GM15510 (cell line): ENCODE results near the gene MLH3.

ENCODE experiments used
- POLR2A ChIP-seq: IDR thresholded peaks from 3 replicates; pipeline ENCODE4 v1.6.1; 2011; ENCODE audit warnings: borderline replicate concordance; ENCODE audit not compliant: insufficient read length; ENCODE audit errors: extremely low read depth

Gene MLH3

GRCh38 chr14:75050852-75051555 lies at the start of gene MLH3:
Gene MLH3, minus strand, starts transcription at chr14:75051467. Its CDS starts 1,812 bp downstream, at chr14:75049655.
- peak; percentile 76 for TF ChIP-seq POLR2A

GRCh38 chr14:75098682-75099081 lies 47.4 kb upstream of the MLH3 start:
- no peak for TF ChIP-seq POLR2A

- TF ChIP-seq POLR2A = no peak
These were observed 46.9 kb upstream of the MLH3 start for GRCh38 chr14:75098212-75098611.

- TF ChIP-seq POLR2A = no peak
These were observed 45.7 kb upstream of the MLH3 start for GRCh38 chr14:75096959-75097358.

- TF ChIP-seq POLR2A = no peak
These were observed 44.4 kb upstream of the MLH3 start for GRCh38 chr14:75095690-75096089.

- no peak for TF ChIP-seq POLR2A
These were observed 43.6 kb upstream of the MLH3 start for GRCh38 chr14:75094896-75095295.

- no peak for TF ChIP-seq POLR2A
These were observed 41.4 kb upstream of the MLH3 start for GRCh38 chr14:75092698-75093097.

- no peak for TF ChIP-seq POLR2A
These were observed 40.0 kb upstream of the MLH3 start for GRCh38 chr14:75091251-75091650.

- TF ChIP-seq POLR2A = no peak
These were observed 39.1 kb upstream of the MLH3 start for GRCh38 chr14:75090353-75090752.

- no peak for TF ChIP-seq POLR2A
These were observed 37.5 kb upstream of the MLH3 start for GRCh38 chr14:75088566-75089373.

GRCh38 chr14:75088153-75088552 lies 36.9 kb upstream of the MLH3 start:
- TF ChIP-seq POLR2A = no peak

- no peak for TF ChIP-seq POLR2A
These were observed 33.2 kb upstream of the MLH3 start for GRCh38 chr14:75084513-75084912.

- no peak for TF ChIP-seq POLR2A
These were observed 32.0 kb upstream of the MLH3 start for GRCh38 chr14:75083271-75083670.

GRCh38 chr14:75081660-75082229 lies 30.5 kb upstream of the MLH3 start:
- no peak for TF ChIP-seq POLR2A

GRCh38 chr14:75079521-75079920 lies 28.3 kb upstream of the MLH3 start:
- no peak for TF ChIP-seq POLR2A

GRCh38 chr14:75077794-75078193 lies 26.5 kb upstream of the MLH3 start:
- no peak for TF ChIP-seq POLR2A

GRCh38 chr14:75070383-75070782 lies 19.1 kb upstream of the MLH3 start:
- TF ChIP-seq POLR2A = no peak

- TF ChIP-seq POLR2A = no peak
These were observed 18.5 kb upstream of the MLH3 start for GRCh38 chr14:75069811-75070145.
